HG03469 (cell line): Measurements from ENCODE around the gene LRG1.
"Not testable (repeated sequence)": the region's sequence is repeated elsewhere in the genome, so short reads cannot be mapped to it uniquely, and the experiment has no call there.

Experiments used
- ATAC-seq: cut with Tn5 transposase; IDR thresholded peaks from one replicate; pipeline ENCODE4 v1.9.1; 2021; ENCODE audit warnings: mild to moderate bottlenecking, moderate library complexity, moderate number of reproducible peaks; ENCODE audit not compliant: unreplicated experiment

LRG1 gene

GRCh38 chr19:4529924-4530522 is 9.8 kb downstream of the LRG1 start:
- ATAC-seq = no peak

GRCh38 chr19:4528843-4529242 is 11.0 kb downstream of the LRG1 start:
- no peak for ATAC-seq

GRCh38 chr19:4527377-4527776 is 12.5 kb downstream of the LRG1 start:
- ATAC-seq = not testable (repeated sequence)

- no peak for ATAC-seq
These were observed 14.3 kb downstream of the LRG1 start for GRCh38 chr19:4525563-4526002.

- ATAC-seq = no peak
These were observed 14.9 kb downstream of the LRG1 start for GRCh38 chr19:4524808-4525562.

DNA sequence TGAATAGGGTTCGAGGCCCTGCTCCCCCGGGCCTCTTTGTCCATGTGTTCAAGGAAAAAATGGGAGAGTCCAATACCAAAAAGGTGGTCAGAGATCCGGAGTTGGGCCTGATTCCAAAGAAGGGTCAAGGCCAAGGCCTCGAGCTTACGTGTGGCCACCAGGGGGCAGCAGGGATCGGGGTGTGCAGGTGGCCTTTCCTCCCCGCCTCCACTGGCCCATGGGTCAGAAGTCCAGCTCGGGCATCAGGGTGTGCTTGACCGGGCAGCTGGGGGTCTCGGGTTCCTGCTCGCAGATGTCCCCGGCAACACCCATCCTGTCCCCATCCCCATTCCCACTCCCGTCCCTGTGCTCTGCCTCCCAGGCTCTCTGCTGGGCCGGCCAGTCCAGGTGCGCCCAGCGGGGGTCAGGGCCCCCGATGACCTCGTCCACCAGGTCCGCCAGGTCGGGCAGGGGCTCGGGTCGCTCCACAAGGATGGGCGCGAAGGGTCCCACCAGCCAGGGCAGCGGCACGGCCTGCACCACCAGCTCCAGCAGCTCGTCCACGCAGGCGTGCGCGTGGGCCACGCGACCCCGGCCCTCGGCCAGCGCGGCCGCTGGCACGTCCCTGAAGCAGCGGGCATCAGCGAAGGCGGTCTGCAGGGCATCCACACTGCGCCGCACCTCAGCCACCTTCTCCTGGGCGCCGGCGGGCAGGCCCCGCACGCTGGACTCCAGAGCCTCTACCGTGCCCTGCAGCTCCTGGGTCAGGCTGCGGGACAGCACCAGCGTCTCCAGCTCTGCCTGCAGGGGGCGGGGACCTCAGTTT is 16.3 kb downstream of the LRG1 start:
- ATAC-seq = no peak

GRCh38 chr19:4522291-4523002 is 17.4 kb downstream of the LRG1 start:
- no peak for ATAC-seq

- no peak for ATAC-seq
These were observed 18.0 kb downstream of the LRG1 start for GRCh38 chr19:4521888-4522242.

- no peak for ATAC-seq
These were observed 18.5 kb downstream of the LRG1 start for GRCh38 chr19:4521170-4521887.

- no peak for ATAC-seq
These were observed 20.1 kb downstream of the LRG1 start for GRCh38 chr19:4519521-4520277.

DNA sequence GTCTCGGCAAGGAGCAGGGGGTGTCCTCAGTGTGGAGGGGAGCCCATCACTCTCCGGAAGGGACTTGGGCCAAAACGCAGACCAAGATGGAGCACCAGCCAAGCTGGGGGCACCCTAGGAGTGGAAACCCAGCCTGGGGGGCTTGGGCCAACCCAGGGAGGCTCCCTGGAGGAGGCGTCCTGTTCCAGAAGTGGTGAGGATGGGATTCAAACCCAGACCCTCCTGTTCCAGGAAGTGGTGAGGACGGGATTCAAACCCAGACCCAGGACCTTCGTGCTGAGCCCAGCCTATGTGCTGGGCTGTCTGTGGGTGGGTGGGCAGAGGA is 20.7 kb downstream of the LRG1 start:
- no peak for ATAC-seq

DNA sequence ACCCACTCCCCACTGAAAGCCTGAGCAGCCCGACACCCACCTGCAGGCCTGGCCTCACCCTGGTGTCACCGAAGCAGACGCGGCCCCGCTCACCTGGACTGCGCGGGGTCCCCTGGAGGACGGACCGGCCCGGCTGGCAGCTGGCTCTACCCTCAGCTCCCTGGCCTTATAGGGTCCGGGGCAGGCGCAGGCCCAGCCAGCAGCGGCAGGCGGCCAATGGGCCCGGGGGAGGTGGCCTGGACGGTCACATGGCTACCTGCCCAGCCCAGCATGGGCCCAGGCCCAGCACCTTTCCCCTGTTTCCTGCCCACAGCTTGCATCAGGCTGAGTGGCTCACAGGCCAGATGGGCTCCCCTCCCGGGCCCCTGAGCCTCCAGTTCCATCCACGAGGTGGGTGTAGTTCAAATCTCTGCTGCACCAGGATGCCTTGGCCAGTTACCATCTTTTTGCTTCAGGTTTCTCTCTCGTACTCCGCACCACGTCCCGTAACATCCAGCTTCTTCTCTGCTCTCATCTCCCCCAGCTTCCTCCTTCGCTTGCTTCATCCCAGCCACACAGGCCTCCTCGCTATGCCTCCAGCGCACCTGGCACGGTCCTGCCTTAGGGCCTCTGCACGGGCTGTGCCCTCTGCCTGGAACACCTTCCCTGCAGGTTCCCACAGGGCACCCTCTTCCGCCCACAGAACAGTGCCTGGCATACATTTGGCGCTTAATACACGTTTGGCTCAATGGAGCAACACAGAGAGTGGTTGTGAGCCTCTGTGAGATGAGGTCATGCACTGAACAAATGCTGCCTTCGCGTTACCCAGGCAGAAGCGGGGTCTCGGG is 21.3 kb downstream of the LRG1 start, which contains the start of gene PLIN4:
PLIN4 (minus strand) TSS at position 142 of the 827 bp plus-strand sequence. CDS start 214 bp downstream, outside the sequence.
- no peak for ATAC-seq

- ATAC-seq = no peak
These were observed 22.3 kb downstream of the LRG1 start for GRCh38 chr19:4517451-4518057.

GRCh38 chr19:4516939-4517300 is 22.9 kb downstream of the LRG1 start:
- ATAC-seq = no peak

GRCh38 chr19:4516199-4516938 is 23.5 kb downstream of the LRG1 start:
- ATAC-seq = no peak

GRCh38 chr19:4515732-4516131 is 24.1 kb downstream of the LRG1 start:
- ATAC-seq = no peak

DNA sequence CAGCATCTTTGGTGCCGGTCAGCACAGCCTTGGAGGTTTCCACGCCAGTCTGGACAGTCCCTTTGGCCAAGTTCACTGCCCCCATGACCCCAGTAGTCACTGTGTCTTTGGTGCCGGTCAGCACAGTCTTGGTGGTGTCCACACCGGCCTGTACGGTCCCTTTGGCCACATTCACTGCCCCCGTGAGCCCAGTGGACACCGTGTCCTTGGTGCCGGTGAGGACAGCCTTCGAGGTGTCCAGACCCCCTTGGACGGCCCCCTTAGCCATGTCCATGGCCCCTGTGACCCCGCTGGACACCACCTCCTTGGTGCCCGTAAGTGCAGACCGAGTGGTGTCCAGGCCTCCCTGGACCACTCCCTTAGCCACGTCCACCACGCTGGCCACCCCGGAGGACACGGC is 26.6 kb downstream of the LRG1 start:
- ATAC-seq = no peak

DNA sequence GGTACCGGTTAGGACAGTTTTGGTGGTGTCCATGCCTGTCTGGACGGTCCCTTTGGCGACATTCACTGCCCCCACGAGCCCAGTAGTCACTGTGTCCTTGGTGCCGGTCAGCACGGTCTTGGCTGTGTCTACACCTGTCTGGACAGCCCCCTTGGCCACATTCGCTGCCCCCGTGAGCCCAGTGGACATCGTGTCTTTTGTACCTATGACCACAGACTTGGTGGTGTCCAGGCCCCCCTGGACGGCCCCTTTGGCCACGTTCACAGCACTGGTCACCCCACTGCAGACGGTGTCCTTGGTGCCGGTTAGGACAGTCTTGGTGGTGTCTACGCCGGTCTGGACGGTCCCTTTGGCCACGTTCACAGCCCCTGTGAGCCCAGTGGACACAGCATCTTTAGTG is 27.8 kb downstream of the LRG1 start:
- ATAC-seq = no peak
